ENCODE measurements around the gene DNM3. TPM values are rescaled to one million over a fixed set of nuclear protein-coding genes. Genes with fewer than 3 reads are reported as not detected.

DNM3 gene
- total and polyA plus RNA-seq, 9 donors = 2.2 to 7.0 (median 3.9) TPM

DNA sequence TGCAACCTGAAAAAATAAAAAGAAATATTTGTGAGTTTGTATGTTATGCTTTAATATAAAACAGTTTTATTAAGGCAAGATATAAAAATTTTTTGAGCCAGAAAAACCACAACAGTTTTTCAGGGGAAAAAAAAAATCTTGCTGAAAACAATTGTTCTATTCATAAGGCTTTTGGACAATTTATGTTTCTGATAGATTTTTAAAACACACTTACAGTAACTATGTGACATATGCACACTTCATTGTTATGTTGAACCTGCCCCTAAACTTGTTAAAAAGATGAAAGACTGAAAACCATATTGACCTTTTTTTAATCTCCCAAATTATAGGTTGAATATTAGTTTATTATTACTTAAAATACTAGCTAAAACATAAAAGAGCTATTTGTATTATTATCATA lies 299.3 kb downstream of the DNM3 start:
- DNase-seq = no peak
- H3K27me3 ChIP-seq (ENCODE audit: control insufficient read depth, insufficient read depth, low read length) = no peaks in the 10 kb centered on the region
- peak overlapping the region; percentile 73 for H3K4me3 ChIP-seq (ENCODE audit: low read length)
- H3K36me3 ChIP-seq (ENCODE audit: control insufficient read depth, insufficient read depth, low read length) = peaks cover 8% of the 10 kb centered on the region
- peaks cover 6% of the 10 kb centered on the region for H3K4me1 ChIP-seq (ENCODE audit: control insufficient read depth, insufficient read depth, low read length)
- H3K9me3 ChIP-seq (replicated peaks; ENCODE audit: control insufficient read depth, low read depth, low read length) = no peaks in the 10 kb centered on the region
- peak overlapping the region; percentile 98 for H3K27ac ChIP-seq (ENCODE audit: low read length)

DNA sequence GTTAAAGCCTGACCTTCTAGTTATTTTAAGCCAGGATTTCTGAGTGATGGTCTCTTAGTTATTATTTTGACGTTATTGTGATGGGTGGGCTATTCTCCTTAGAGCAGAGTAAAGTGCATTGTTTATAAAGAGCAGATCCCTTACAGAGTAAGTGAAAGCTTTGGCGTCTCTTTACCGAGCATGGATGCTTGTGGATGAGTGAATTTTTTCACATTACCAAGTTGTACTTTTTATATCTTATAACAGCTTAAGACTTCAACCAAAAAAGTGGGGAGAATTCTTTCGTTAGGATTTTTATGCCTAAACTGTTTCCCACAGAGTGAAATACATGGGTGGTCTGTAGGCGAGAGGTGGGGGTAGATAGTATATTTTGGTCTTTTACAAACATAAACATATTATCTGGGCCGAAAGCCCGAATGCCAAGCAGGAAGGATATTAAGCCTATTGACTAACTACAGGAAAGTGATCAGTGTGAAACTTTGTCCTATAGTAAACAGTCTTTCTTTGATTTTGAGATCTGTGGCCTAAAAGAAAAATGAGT lies 300.1 kb downstream of the DNM3 start:
- peak; percentile 62 for DNase-seq

GRCh38 chr1:172142324-172142723 lies 301.0 kb downstream of the DNM3 start:
- WGBS (ENCODE audit: insufficient coverage) = no CpG with 5 or more reads among the region's 5 CpGs
- H3K27ac ChIP-seq (ENCODE audit: low read length) = peak overlapping the region; percentile 98
- no peaks in the 10 kb centered on the region for H3K9me3 ChIP-seq (replicated peaks; ENCODE audit: control insufficient read depth, low read depth, low read length)
- peaks cover 8% of the 10 kb centered on the region for H3K36me3 ChIP-seq (ENCODE audit: control insufficient read depth, insufficient read depth, low read length)
- H3K4me3 ChIP-seq (ENCODE audit: low read length) = peak overlapping the region; percentile 73
- peak; percentile 59 for DNase-seq
- H3K27me3 ChIP-seq (ENCODE audit: control insufficient read depth, insufficient read depth, low read length) = no peaks in the 10 kb centered on the region
- H3K4me1 ChIP-seq (ENCODE audit: control insufficient read depth, insufficient read depth, low read length) = peaks cover 3% of the 10 kb centered on the region

More for the DNA sequence above, 300.1 kb downstream of the DNM3 start:
- no CpG with 5 or more reads among the region's 7 CpGs for whole genome bisulfite sequencing (ENCODE audit: insufficient coverage)
- no peaks in the 10 kb centered on the region for H3K27me3 ChIP-seq (ENCODE audit: control insufficient read depth, insufficient read depth, low read length)
- H3K27ac ChIP-seq (ENCODE audit: low read length) = peak overlapping the region; percentile 98
- peaks cover 6% of the 10 kb centered on the region for H3K4me1 ChIP-seq (ENCODE audit: control insufficient read depth, insufficient read depth, low read length)
- peaks cover 8% of the 10 kb centered on the region for H3K36me3 ChIP-seq (ENCODE audit: control insufficient read depth, insufficient read depth, low read length)
- H3K9me3 ChIP-seq (replicated peaks; ENCODE audit: control insufficient read depth, low read depth, low read length) = no peaks in the 10 kb centered on the region
- H3K4me3 ChIP-seq (ENCODE audit: low read length) = peak overlapping the region; percentile 73

GRCh38 chr1:172143384-172144055 lies 302.2 kb downstream of the DNM3 start:
- WGBS (ENCODE audit: insufficient coverage) = no CpG with 5 or more reads among the region's 3 CpGs
- Histone ChIP-seq H3K27ac (ENCODE audit: low read length) (peak overlapping the region; percentile 98), H3K27me3 (ENCODE audit: control insufficient read depth, insufficient read depth, low read length) (no peaks in the 10 kb centered on the region), H3K36me3 (ENCODE audit: control insufficient read depth, insufficient read depth, low read length) (peaks cover 8% of the 10 kb centered on the region), H3K4me1 (ENCODE audit: control insufficient read depth, insufficient read depth, low read length) (peaks cover 3% of the 10 kb centered on the region), H3K9me3 (replicated peaks; ENCODE audit: control insufficient read depth, low read depth, low read length) (no peaks in the 10 kb centered on the region), H3K4me3 (ENCODE audit: low read length) (peak overlapping the region; percentile 73)
- peak; percentile 86 for DNase-seq

DNA sequence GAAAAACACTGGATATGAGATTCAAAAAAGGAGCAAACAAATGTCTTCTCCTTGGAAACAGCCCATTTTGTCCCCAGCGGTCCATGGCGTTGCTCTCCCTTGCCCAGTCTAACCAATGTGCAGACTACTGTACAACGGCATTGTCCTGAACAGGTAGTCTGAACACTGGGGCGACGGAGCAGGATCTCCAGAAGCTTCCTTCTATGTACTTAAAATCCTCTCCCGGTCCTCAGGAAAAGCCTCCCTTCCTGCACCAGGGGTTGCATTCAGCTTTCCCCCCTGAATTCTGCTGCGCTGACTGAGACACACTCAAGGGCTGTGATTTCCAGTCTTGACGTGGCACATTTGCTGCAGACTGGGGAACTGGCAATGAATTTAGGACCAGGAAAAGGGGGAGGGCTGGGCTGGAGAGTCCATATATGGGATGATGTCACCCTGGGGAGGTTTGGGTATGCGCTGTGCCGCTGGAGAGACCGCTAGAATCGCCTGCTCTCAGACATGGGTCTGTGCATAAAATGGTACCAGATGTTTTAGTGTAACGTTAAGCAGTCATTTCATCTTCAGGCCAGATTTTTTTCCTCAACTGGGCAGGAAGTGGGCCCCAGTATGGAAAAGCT lies 303.3 kb downstream of the DNM3 start:
- DNase-seq = peak; percentile 99
- H3K27ac ChIP-seq (ENCODE audit: low read length) = peak overlapping the region; percentile 98
- WGBS (ENCODE audit: insufficient coverage) = 7% methylated on average over 13 of the region's 13 CpGs
- H3K4me3 ChIP-seq (ENCODE audit: low read length) = peak overlapping the region; percentile 73
- no peaks in the 10 kb centered on the region for H3K27me3 ChIP-seq (ENCODE audit: control insufficient read depth, insufficient read depth, low read length)
- H3K36me3 ChIP-seq (ENCODE audit: control insufficient read depth, insufficient read depth, low read length) = peaks cover 5% of the 10 kb centered on the region
- no peaks in the 10 kb centered on the region for H3K9me3 ChIP-seq (replicated peaks; ENCODE audit: control insufficient read depth, low read depth, low read length)
- no peaks in the 10 kb centered on the region for H3K4me1 ChIP-seq (ENCODE audit: control insufficient read depth, insufficient read depth, low read length)

DNA sequence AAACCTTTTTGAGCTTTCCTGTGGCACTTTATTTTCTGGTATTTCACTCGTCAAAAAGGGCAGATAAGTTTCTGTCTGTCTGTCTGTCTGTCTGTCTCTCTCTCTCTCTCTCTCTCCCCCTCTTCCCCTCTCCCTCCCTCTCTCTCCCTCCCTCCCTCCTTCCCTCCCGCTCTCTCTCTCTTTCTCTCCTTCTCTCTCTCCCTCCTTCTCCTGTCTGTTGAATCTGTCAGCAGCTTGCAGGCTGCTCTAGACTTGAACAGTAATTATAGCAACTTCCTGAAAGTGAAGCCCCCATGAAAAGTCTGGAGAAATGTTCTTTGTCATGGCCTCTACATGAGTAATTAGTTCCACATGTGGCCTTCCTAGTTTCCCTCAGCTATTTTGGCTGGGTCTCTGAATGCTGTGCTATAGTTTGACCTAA lies 303.9 kb downstream of the DNM3 start:
- no peaks in the 10 kb centered on the region for H3K9me3 ChIP-seq (replicated peaks; ENCODE audit: control insufficient read depth, low read depth, low read length)
- no peaks in the 10 kb centered on the region for H3K4me1 ChIP-seq (ENCODE audit: control insufficient read depth, insufficient read depth, low read length)
- WGBS (ENCODE audit: insufficient coverage) = 0% methylated on average over 1 of the region's 2 CpGs
- no peaks in the 10 kb centered on the region for H3K27me3 ChIP-seq (ENCODE audit: control insufficient read depth, insufficient read depth, low read length)
- DNase-seq = peak; percentile 98
- peak overlapping the region; percentile 73 for H3K4me3 ChIP-seq (ENCODE audit: low read length)
- H3K27ac ChIP-seq (ENCODE audit: low read length) = peak overlapping the region; percentile 98
- peaks cover 5% of the 10 kb centered on the region for H3K36me3 ChIP-seq (ENCODE audit: control insufficient read depth, insufficient read depth, low read length)

GRCh38 chr1:172145656-172146055 lies 304.4 kb downstream of the DNM3 start:
- WGBS (ENCODE audit: insufficient coverage) = no CpG with 5 or more reads among the region's 6 CpGs
- Histone ChIP-seq H3K27me3 (ENCODE audit: control insufficient read depth, insufficient read depth, low read length) (no peaks in the 10 kb centered on the region), H3K4me1 (ENCODE audit: control insufficient read depth, insufficient read depth, low read length) (no peaks in the 10 kb centered on the region), H3K4me3 (ENCODE audit: low read length) (peak overlapping the region; percentile 73), H3K36me3 (ENCODE audit: control insufficient read depth, insufficient read depth, low read length) (peaks cover 5% of the 10 kb centered on the region), H3K27ac (ENCODE audit: low read length) (peak overlapping the region; percentile 98), H3K9me3 (replicated peaks; ENCODE audit: control insufficient read depth, low read depth, low read length) (no peaks in the 10 kb centered on the region)
- no peak for DNase-seq

GRCh38 chr1:172146141-172146850 lies 305.0 kb downstream of the DNM3 start:
- H3K4me1 ChIP-seq (ENCODE audit: control insufficient read depth, insufficient read depth, low read length) = no peaks in the 10 kb centered on the region
- H3K36me3 ChIP-seq (ENCODE audit: control insufficient read depth, insufficient read depth, low read length) = peaks cover 4% of the 10 kb centered on the region
- no peak for DNase-seq
- no peaks in the 10 kb centered on the region for H3K27me3 ChIP-seq (ENCODE audit: control insufficient read depth, insufficient read depth, low read length)
- H3K27ac ChIP-seq (ENCODE audit: low read length) = peak overlapping the region; percentile 98
- H3K9me3 ChIP-seq (replicated peaks; ENCODE audit: control insufficient read depth, low read depth, low read length) = no peaks in the 10 kb centered on the region
- WGBS (ENCODE audit: insufficient coverage) = no CpG with 5 or more reads among the region's 1 CpG
- H3K4me3 ChIP-seq (ENCODE audit: low read length) = no peak overlapping the region

GRCh38 chr1:172147541-172147940 lies 306.2 kb downstream of the DNM3 start:
- Histone ChIP-seq H3K27me3 (ENCODE audit: control insufficient read depth, insufficient read depth, low read length) (no peaks in the 10 kb centered on the region), H3K9me3 (replicated peaks; ENCODE audit: control insufficient read depth, low read depth, low read length) (no peaks in the 10 kb centered on the region), H3K4me1 (ENCODE audit: control insufficient read depth, insufficient read depth, low read length) (no peaks in the 10 kb centered on the region), H3K4me3 (ENCODE audit: low read length) (no peak overlapping the region), H3K36me3 (ENCODE audit: control insufficient read depth, insufficient read depth, low read length) (no peaks in the 10 kb centered on the region), H3K27ac (ENCODE audit: low read length) (no peak overlapping the region)
- no peak for DNase-seq
- WGBS (ENCODE audit: insufficient coverage) = no CpG with 5 or more reads among the region's 1 CpG

GRCh38 chr1:172148213-172148612 lies 306.9 kb downstream of the DNM3 start:
- Histone ChIP-seq H3K36me3 (ENCODE audit: control insufficient read depth, insufficient read depth, low read length) (no peaks in the 10 kb centered on the region), H3K27ac (ENCODE audit: low read length) (peak overlapping the region; percentile 60), H3K4me3 (ENCODE audit: low read length) (no peak overlapping the region), H3K9me3 (replicated peaks; ENCODE audit: control insufficient read depth, low read depth, low read length) (no peaks in the 10 kb centered on the region), H3K4me1 (ENCODE audit: control insufficient read depth, insufficient read depth, low read length) (no peaks in the 10 kb centered on the region), H3K27me3 (ENCODE audit: control insufficient read depth, insufficient read depth, low read length) (no peaks in the 10 kb centered on the region)
- no peak for DNase-seq
- WGBS (ENCODE audit: insufficient coverage) = no CpG with 5 or more reads among the region's 2 CpGs

All from muscle of leg (tissue), 11 donors.